HG02970 (cell line): Measurements from ENCODE around the gene PRCP.

ENCODE experiments used
- ATAC-seq: cut with Tn5 transposase; IDR thresholded peaks from one replicate; pipeline ENCODE4 v1.9.1; 2021; ENCODE audit warnings: mild to moderate bottlenecking, moderate library complexity, moderate number of reproducible peaks; ENCODE audit not compliant: unreplicated experiment, low FRiP score

Gene PRCP

GRCh38 chr11:82837650-82838049 lies 62.6 kb downstream of the PRCP start:
- no peak for ATAC-seq

- no peak for ATAC-seq
Observed at GRCh38 chr11:82832983-82833382, 67.2 kb downstream of the PRCP start.

DNA sequence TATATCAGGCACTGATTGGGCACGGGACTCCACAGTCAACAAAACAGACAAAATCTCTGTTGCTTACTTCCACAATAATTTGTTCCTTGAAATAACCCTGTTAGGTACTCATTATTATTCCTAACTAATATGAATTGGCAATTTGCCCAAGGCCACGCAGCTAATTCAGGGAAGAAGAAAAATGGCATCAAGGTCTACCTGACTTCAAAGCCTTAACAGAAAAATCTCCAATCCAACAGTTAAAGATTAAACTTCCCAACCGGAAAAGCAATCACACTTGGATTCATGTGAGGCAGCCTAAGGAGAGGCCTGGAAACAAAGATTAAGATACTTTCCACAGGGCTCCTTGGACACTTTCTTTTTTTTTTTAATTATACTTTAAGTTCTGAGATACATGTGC lies 68.9 kb downstream of the PRCP start:
- ATAC-seq = no peak

GRCh38 chr11:82830746-82831145 lies 69.5 kb downstream of the PRCP start:
- ATAC-seq = no peak

DNA sequence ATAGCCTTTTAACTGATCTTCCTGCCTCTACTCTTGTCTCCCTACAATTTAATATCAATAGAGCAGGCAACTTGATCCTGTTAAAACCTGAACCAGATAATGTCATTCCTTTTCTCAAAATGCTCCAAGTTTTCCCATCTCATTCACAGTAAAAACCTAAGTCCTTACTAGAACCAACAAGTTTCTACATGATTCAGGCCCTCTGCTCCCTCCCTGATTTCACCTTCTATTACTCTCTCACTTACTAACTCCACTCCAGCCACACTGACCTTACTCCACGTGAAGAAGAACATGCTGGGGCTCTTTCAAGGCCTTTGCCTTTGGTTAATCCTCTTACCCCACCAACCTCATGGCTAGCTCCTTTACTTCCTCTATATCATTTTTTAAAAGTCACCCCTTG lies 71.1 kb downstream of the PRCP start:
- ATAC-seq = no peak

DNA sequence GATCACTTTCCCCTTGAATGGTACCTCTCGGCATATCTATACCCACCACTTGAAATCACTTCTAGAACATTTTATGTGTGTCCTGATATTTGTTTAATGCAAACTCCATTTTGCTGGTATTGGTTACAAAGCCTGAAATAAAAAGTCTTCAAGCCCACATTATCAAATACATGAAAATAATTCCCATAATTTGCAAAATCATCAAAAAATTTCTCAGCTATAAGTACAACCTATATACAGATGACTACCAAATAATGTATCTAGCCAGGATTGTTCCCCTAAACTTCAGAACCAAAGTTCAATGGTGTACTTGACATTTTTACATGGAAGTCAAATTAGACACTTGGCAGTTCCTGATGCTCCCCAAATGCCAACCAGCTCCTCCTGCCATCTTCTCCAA lies 71.8 kb downstream of the PRCP start:
- no peak for ATAC-seq

- no peak for ATAC-seq
Observed at GRCh38 chr11:82826526-82826925, 73.7 kb downstream of the PRCP start.

DNA sequence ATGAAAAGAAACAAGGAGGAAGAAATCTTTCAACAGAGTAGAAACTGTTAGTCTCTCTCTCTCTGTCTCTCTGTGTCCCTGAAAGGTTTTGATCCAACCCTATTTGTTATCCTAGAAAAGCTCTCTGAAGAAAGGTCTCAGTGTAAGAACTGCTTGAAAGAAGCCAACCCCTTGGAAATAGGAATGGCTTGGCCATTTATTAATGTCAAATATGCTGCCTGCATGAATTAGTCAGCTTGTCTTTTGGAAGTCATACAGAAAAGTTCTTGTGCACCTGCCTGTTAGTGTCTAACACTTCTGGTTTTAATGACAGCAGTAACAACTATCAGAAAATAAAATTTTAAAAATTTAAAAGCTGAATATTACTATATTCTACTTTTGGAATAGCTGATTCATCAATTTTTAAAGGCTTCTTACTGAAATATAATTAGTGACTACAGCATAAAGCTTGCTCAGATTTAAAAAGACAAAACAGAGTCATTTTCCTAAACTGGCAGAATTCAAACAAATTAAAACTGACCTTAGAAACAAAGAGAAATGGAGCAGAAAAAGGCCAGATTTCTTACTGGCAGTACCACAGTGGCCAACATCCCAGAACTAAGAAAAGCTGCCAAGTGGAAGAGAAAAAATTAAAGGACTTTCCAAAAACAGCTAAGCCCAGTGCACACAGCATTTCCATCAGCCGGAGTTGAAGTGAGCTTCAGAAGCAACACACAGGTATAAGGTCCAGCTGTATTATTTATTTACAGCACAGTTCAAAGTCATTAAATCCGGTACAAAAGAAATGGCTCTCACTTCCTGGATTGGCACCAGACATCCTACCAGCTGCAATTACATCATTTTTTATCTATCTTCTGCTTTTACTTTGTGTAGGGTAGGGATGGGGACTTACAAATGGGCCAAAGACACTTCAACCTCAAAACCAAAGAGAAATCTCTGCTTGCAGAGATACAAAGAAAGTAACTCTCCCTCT lies 76.3 kb downstream of the PRCP start:
- no peak for ATAC-seq

DNA sequence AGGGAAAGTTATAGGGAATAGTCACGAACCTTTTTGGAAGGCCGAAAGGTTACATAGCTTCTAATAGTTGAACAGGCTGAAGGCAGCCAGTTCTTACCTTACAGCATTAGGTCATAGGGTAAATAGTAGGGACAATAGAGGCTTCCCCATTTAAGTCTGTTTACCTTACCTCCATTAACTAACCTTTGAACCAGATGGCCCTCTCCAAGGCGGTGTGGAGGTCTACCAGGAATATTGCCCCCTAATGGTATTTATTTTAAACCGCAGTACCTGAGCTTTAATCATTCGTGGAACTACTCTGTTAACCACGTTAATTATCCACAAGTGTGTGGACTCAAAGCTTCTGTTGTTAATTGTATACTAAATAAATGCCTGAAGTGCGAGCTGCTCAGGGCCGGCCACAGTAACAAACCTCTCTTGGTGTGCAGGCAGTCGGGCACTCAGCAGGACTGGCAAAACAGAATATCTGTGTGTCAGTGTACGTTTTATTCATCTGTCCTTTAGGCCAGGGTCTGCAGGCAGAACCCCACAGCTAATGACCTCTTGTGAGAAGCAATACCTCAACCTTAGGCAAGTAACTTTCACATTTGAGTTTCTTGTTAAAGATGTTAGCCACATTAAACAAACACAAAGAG lies 81.7 kb downstream of the PRCP start:
- ATAC-seq = no peak

GRCh38 chr11:82815406-82815805 lies 84.8 kb downstream of the PRCP start:
- no peak for ATAC-seq

DNA sequence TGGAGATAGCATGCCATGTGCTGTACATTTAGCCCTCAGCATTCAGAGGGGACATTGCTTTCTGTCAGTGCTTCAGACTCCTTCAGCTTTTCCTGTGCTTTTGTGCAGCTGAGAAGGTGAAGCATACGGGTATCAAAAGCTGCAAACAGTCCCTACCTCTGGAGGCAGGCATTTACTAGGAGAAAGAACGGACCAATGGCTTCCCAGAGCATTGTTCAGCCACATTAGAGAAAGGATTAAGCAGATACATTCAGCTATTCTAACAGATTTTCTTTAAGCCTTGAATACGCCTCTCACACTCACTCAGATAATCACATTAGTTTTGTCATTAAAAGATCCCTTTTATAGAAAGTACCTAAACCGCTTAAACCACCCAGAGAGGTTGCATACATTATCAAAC lies 85.9 kb downstream of the PRCP start:
- no peak for ATAC-seq

- no peak for ATAC-seq
Observed at GRCh38 chr11:82811369-82811768, 88.9 kb downstream of the PRCP start.

- no peak for ATAC-seq
Observed at GRCh38 chr11:82810738-82811137, 89.5 kb downstream of the PRCP start.

DNA sequence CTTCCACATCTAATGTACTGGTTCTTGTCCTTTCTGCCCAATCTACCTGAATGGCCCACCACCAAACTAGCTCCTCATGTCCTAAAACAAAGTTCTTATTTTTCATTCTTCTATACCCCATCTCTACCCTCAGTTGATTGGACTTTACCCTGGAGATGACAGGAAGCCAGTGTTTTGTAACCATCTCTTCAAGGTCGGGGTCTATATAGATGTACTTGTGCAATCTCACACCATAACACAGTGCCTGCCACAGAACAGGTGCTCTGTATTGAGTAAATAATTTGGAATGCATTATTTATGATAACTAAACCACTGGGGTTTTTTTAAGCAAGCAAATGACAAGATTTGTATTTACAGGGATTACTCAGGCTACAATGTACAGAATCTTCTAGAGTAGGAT lies 89.9 kb downstream of the PRCP start:
- no peak for ATAC-seq

GRCh38 chr11:82807646-82808045 lies 92.6 kb downstream of the PRCP start:
- ATAC-seq = no peak

DNA sequence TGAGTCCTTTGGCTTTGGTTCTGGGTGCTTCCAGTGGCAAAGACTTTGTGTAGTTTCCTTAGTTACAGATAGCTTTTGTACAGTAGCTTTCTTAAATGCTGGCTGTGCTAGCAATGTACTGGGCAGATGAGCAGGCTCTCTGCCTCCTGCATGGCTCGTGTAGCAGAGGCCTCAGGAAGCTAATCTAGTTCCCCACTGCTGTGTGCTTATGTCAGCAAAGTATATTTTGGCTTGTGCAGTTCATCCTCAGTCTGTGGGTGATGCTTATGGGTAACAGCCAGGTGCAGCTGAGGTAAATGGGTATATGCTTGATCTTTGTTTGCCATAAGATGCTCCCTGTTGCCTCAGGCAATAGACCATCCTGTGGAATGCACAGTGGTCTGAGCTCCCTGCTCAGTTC lies 97.5 kb downstream of the PRCP start:
- no peak for ATAC-seq

- ATAC-seq = no peak
Observed at GRCh38 chr11:82796998-82797961, 103.0 kb downstream of the PRCP start.

GRCh38 chr11:82794490-82794889 lies 105.7 kb downstream of the PRCP start:
- no peak for ATAC-seq

DNA sequence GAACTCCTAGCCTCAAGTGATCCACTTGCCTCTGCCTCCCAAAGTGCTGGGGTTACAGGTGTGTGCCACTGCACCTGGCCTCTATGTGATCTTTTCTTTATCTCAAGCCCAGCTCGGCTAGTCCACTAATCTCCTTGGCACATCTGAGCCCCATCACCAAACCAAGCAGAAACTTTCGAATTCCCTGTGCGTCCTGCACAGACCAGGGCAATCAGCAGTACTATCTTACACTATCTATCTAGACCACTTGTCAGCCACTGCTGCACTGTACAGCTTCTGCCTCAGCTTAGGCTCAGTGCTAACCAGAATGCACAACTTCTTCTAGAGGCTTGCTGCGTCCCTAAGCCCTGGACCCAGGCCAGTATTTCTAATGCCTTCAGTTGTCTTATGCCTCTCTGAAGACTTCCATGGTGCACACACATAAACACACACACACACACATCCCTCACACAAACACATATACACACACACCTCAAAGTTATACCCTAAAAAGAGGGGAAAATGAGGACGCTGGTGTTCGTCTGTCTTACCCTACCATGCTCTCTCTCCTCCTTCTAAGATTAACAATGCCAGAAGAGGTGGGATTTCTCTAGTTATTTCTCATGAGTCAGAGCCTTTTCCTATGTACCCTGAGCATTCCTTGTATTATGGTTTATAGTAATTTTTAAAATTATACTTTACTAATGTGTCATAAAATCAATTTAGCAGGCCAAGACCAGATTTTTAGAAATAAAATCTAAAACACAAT lies 107.2 kb downstream of the PRCP start:
- ATAC-seq = no peak

DNA sequence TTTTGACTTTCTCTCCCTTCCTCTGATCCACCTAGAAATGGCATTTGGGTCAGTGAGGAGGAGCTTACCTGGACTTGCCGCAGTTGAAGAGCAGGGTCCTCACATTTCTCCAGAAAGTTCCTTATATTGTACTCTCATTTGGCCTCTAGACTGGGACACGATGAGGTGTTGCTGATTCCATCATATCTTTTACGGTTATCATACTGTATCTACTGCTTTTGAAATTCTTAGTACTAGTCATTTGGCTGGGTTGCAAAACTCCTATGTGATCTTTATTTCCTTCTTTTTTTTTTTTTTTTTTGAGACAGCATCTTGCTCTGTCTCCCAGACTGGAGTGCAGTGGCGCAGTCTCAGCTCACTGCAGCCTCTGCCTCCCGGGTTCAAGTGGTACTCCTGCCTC lies 107.9 kb downstream of the PRCP start:
- no peak for ATAC-seq
